ENCODE results near the gene RTN4. TPM values are rescaled to one million over a fixed set of nuclear protein-coding genes. Genes with fewer than 3 reads are reported as not detected.

RTN4 gene
- total and polyA plus RNA-seq, 3 donors from 2014 or later = 107 to 183 (median 112) TPM

DNA sequence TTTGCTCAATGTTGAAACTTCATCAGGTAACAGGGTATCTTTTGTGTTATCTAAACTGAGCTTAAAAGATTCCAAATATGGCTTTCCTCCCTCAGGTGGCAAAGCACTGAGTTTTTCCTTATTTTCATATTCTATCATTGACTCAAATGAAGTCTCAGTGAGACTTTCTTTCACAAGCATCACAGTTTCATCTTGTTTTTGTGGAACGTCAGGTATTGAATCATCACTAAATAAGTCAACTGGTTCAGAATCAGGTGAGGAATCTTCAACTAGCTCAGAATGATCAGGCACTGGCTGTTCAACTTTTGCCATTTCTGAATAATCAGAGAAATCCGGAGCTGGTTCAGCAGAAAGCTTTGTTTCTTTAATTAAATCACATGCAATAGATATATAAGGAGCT lies 24.6 kb downstream of the RTN4 start:
- no peaks in the 10 kb centered on the region for H3K36me3 ChIP-seq (ENCODE audit: low read depth, missing control alignments)
- H3K4me3 ChIP-seq = no peak overlapping the region
- H3K9me3 ChIP-seq = no peaks in the 10 kb centered on the region
- no peaks in the 10 kb centered on the region for H3K27me3 ChIP-seq
- H3K4me1 ChIP-seq = peaks cover 6% of the 10 kb centered on the region
- 73 to 89% methylated on average over 2 of the region's 2 CpGs for WGBS, 2 donors
- intact Hi-C loops (cut with DNase I; ENCODE audit: low total_unique reads) = no loop called here
- DNase-seq = no peak
- TF ChIP-seq POLR2A (IDR thresholded peaks at IDR 0.05) = no peak
- TF ChIP-seq, protein P1, sequence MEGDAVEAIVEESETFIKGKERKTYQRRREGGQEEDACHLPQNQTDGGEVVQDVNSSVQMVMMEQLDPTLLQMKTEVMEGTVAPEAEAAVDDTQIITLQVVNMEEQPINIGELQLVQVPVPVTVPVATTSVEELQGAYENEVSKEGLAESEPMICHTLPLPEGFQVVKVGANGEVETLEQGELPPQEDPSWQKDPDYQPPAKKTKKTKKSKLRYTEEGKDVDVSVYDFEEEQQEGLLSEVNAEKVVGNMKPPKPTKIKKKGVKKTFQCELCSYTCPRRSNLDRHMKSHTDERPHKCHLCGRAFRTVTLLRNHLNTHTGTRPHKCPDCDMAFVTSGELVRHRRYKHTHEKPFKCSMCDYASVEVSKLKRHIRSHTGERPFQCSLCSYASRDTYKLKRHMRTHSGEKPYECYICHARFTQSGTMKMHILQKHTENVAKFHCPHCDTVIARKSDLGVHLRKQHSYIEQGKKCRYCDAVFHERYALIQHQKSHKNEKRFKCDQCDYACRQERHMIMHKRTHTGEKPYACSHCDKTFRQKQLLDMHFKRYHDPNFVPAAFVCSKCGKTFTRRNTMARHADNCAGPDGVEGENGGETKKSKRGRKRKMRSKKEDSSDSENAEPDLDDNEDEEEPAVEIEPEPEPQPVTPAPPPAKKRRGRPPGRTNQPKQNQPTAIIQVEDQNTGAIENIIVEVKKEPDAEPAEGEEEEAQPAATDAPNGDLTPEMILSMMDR (IDR thresholded peaks at IDR 0.05) = no peak
- no peak overlapping the region for H3K27ac ChIP-seq

DNA sequence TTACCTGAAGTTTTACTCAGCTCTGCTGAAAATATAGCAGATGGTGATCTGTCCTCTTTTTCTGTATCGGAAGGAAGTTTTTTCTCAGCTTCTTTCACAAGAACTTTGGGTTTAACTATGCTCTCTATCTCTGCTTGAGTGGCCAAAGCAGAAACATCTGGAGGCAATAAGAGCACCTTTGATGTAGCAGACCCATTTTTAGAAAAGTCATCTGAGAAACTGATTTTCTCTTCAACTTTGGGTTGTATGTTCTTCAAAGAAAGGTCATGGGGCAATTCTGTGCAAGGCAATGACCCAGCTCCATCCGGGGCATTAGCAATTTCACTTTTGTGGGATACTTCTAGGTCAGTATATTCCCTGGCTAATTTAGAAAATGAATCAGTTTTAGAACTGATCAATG lies 25.2 kb downstream of the RTN4 start:
- no peak for DNase-seq
- Histone ChIP-seq H3K4me1 (peaks cover 3% of the 10 kb centered on the region), H3K36me3 (ENCODE audit: low read depth, missing control alignments) (no peaks in the 10 kb centered on the region), H3K9me3 (no peaks in the 10 kb centered on the region), H3K4me3 (no peak overlapping the region), H3K27me3 (no peaks in the 10 kb centered on the region), H3K27ac (no peak overlapping the region)
- TF ChIP-seq, protein P1 (IDR thresholded peaks at IDR 0.05) = no peak
- TF ChIP-seq POLR2A (IDR thresholded peaks at IDR 0.05) = no peak
- 73 to 77% methylated on average over 2 of the region's 2 CpGs for WGBS, 2 donors
- intact Hi-C loops (cut with DNase I; ENCODE audit: low total_unique reads) = no loop called here

DNA sequence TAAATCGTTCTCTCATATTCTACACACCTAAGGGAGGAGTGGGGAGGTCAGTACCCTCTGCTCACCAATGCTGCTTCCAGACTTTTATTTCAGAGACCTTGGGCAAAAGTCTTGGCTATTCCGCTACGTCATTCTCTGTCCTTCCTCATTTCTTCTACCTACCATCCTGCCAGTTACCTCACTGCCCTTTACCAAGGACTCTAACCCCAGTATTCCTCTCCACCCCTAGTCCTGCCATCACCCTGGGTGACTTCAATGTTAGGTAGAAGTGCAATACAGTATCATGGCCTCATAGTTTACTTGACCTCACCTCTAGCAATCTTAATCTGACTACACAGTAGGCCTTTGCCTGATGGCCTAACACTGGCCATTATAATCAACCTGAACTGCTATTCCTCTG lies 27.8 kb downstream of the RTN4 start:
- no peaks in the 10 kb centered on the region for H3K36me3 ChIP-seq (ENCODE audit: low read depth, missing control alignments)
- H3K4me3 ChIP-seq = no peak overlapping the region
- no peak overlapping the region for H3K27ac ChIP-seq
- no peak for DNase-seq
- no peak for TF ChIP-seq POLR2A (IDR thresholded peaks at IDR 0.05)
- TF ChIP-seq, protein P1 (IDR thresholded peaks at IDR 0.05) = no peak
- intact Hi-C loops (cut with DNase I; ENCODE audit: low total_unique reads) = no loop called here
- no peaks in the 10 kb centered on the region for H3K9me3 ChIP-seq
- WGBS, 2 donors = 86 to 87% methylated on average over 3 of the region's 3 CpGs
- H3K27me3 ChIP-seq = no peaks in the 10 kb centered on the region
- H3K4me1 ChIP-seq = peaks cover 3% of the 10 kb centered on the region

DNA sequence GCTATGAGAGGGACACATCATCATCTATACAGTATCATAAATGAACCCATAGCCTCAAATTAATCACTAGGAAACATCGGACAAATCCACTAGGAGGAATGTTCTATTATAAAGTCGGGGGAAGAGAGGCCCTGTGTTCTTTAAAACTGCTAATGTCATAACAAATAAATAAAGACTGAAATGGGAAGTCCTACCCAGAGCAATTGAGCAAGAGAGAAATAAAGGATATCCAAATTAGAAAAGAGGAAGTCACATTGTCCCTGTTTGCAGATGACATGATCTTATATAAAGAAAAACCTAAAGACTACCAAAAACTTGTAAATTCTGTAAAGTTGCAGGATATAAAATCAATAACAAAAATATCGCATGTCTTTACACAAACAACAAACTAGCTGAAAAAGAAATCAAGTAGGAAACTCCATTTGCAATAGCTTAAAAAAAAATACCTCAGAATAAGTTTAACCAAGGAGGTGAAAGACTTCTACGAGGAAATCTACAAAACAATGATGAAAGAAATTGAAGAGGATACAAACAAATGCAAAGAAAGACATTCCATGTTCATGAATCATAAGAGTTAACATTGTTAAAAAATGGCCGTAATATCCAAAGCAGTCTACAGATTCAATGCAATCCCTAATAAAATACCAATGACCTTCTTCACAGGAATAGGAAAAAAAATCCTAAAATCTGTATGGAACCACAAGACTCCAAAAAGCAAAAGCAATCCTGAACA lies 30.6 kb downstream of the RTN4 start:
- Histone ChIP-seq H3K4me1 (no peaks in the 10 kb centered on the region), H3K27ac (no peak overlapping the region), H3K36me3 (ENCODE audit: low read depth, missing control alignments) (no peaks in the 10 kb centered on the region), H3K4me3 (no peak overlapping the region), H3K27me3 (no peaks in the 10 kb centered on the region), H3K9me3 (no peaks in the 10 kb centered on the region)
- intact Hi-C loops (cut with DNase I; ENCODE audit: low total_unique reads) = no loop called here
- WGBS, 2 donors = 80 to 88% methylated on average over 5 of the region's 5 CpGs
- TF ChIP-seq, protein P1 (IDR thresholded peaks at IDR 0.05) = no peak
- TF ChIP-seq POLR2A (IDR thresholded peaks at IDR 0.05) = no peak
- DNase-seq = no peak

DNA sequence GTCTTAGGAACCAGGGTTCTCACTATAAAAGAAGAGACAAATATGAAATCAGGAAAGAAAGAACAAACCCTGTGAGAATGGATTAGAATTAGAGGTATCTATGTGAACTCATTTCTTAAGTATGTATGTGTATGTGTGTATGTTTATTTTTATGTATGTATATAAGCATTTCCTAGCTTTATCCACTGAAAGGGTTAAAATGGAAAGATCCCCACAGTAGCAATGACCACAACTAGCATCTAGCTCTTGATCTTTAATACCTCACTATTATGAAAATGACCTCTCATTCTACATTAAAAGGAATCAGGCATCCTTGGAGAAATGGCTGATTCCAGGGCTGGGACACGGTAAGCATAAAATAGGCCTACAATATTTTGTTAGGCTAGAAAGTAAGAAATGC lies 31.6 kb downstream of the RTN4 start:
- Histone ChIP-seq H3K36me3 (ENCODE audit: low read depth, missing control alignments) (no peaks in the 10 kb centered on the region), H3K4me3 (no peak overlapping the region), H3K27me3 (no peaks in the 10 kb centered on the region), H3K4me1 (no peaks in the 10 kb centered on the region), H3K27ac (no peak overlapping the region), H3K9me3 (no peaks in the 10 kb centered on the region)
- intact Hi-C loops (cut with DNase I; ENCODE audit: low total_unique reads) = no loop called here
- no peak for DNase-seq
- 90 to 100% methylated on average over 1 of the region's 1 CpG for WGBS, 2 donors
- no peak for TF ChIP-seq POLR2A (IDR thresholded peaks at IDR 0.05)
- TF ChIP-seq, protein P1 (IDR thresholded peaks at IDR 0.05) = no peak
